HG02981 (cell line): ENCODE measurements around the gene SHISA8.

ENCODE experiments used
- ATAC-seq: cut with Tn5 transposase; IDR thresholded peaks from one replicate; pipeline ENCODE4 v1.9.1; 2021; ENCODE audit warnings: mild to moderate bottlenecking, moderate library complexity; ENCODE audit not compliant: unreplicated experiment

SHISA8 gene

GRCh38 chr22:41915786-41916493, 1.1 kb upstream of the SHISA8 start:
- no peak for ATAC-seq

DNA sequence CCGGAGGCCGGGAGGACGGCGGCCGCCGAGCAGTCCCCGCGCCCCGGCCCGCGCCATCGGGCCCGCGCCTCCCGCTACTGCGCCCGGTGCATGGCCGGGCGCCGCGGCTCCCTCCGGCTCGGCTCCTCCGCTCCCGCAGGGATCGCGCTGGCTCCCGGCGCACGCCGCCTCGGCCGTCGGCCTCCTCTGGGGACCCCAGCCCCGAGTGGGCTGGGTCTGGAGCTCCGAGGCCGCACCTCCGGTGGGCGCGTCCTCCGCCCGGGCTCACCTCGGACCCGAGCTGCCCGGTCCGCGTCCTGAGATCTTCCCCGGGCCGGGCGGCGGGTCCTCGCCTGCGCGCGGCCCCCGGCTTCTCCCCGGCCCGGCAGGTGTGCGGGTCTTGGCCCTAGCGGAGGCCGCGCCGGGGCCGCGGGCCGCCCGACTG, 251 bp downstream of the SHISA8 start:
- ATAC-seq: no peak

GRCh38 chr22:41913842-41914534, 886 bp downstream of the SHISA8 start:
- no peak for ATAC-seq

DNA sequence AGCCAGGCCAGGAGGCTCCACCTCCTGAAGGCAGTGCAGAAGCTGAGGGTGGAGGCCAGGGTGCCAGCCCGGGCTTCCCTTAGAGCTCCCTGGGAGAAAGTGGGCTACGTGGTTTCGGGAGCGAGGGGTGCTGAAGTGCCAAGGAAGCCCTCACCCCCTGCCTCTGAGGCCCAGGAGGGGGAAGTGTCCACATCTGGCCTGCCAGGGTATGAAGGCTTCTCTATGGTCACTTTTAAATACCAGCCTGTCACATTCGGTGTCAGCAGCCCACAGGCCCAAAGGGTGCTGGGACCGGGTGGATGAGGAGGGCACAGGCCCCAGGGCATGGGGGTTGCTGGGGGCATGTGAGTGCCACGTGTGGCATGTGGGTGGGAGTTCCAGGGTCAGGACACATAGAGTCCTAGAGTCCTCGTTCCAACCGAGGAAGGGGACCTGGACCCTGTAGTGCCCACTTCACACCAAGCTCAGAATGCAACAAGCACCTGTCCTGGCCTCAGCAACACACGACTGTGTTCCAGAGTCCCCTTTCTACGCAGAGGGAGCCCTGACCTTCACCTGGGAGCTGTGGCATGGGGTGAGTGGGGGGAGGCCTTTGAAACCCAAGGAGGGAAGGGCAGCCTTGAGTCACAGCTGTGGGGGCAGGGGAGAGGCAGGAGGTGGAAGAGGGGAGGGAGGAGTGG, 1.7 kb downstream of the SHISA8 start:
- no peak for ATAC-seq

- ATAC-seq: no peak
These were observed 2.4 kb downstream of the SHISA8 start for GRCh38 chr22:41912338-41913039.

GRCh38 chr22:41911001-41911611, 3.8 kb downstream of the SHISA8 start:
- no peak for ATAC-seq

- no peak for ATAC-seq
These were observed 4.5 kb downstream of the SHISA8 start for GRCh38 chr22:41910050-41911000.

GRCh38 chr22:41909310-41910049, 5.4 kb downstream of the SHISA8 start:
- ATAC-seq: no peak

DNA sequence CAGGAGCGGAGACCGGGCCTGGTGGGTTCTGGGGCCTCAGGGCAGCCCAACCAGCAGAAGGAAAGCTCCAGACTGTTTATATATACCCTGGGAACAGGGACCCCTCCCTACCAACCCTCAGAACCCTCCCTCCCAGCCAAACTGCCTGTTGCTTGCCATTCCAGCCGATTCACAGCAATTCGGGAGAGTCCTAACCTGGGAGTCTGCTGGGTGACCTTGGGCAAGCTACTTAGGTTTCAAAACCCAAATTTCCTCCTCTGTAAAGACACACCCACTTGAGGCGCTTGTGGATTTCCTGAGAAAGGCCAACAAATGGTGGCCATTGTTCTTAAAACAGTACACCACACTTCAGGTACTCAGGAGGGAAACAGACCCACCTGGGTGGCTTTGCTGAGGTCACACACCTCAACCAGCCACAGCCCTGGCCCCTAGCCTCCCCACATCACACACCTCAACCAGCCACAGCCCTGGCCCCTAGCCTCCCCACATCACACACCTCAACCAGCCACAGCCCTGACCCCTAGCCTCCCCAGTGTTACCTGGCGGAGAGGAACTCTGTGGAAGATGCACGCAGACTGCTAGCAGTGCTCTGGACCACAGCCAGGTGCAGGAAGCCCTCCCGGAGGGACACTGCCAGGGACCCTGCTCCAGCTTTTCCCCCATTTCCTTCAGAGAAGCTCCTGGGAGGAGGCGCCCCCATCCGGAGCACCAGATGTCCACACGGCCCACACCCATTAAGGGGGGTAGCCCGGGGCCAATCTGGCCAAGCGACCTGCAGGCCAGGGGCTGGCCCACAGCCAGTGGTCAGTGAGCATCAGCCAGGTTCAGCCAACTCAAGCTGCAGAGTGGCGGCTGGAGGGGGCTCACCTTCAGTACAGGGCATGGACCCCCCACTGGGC, 6.2 kb downstream of the SHISA8 start:
- no peak for ATAC-seq

DNA sequence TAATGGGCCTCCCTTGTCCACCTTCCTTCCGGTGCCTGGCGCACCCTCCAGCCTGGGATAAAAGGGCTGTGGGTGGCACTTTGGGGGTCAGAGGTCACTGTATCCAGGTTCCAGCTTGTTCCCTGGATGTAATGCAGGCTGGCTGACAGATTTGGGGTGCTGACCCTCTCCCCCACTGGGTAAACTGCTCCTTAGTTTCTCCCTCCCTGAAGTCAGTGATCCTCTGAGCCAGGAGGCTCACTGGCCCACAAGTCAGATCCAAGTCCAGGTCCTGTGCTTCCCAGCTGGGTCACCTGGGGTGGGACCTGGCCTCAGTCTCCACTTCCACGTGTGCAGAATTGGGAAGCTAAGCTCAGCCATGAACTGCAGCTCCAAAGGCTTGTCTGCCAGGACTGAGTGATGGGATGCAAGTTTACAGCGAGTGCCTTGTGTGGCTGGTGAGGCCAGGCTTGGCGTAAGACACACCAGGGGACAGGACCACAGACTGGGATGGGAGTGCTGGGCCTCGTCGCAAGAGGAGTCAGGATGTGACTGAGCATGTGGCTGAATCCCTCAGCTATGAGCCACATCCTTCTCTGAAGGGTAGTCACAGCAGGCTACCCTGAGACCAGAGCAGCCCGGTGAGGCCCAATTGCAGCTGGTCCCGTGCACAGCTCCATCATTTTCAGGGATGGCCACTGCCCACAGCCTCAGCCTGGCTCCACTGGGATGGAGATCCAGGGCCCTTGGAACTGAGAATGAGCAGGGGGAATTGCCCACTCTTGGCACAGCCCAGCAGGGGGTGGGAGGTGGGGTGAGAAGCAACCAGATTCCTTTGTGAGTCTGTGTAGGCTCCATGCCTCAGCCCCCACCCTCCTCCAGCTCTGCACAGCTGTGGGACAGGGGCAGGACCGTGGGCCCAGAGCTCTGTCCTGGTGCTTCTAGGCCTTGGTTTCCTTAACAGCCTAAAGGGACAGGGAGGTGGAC, 7.2 kb downstream of the SHISA8 start:
- ATAC-seq: no peak

- ATAC-seq: no peak
These were observed 8.1 kb downstream of the SHISA8 start for GRCh38 chr22:41906822-41907221.

GRCh38 chr22:41905411-41906202, 9.3 kb downstream of the SHISA8 start:
- ATAC-seq: no peak

DNA sequence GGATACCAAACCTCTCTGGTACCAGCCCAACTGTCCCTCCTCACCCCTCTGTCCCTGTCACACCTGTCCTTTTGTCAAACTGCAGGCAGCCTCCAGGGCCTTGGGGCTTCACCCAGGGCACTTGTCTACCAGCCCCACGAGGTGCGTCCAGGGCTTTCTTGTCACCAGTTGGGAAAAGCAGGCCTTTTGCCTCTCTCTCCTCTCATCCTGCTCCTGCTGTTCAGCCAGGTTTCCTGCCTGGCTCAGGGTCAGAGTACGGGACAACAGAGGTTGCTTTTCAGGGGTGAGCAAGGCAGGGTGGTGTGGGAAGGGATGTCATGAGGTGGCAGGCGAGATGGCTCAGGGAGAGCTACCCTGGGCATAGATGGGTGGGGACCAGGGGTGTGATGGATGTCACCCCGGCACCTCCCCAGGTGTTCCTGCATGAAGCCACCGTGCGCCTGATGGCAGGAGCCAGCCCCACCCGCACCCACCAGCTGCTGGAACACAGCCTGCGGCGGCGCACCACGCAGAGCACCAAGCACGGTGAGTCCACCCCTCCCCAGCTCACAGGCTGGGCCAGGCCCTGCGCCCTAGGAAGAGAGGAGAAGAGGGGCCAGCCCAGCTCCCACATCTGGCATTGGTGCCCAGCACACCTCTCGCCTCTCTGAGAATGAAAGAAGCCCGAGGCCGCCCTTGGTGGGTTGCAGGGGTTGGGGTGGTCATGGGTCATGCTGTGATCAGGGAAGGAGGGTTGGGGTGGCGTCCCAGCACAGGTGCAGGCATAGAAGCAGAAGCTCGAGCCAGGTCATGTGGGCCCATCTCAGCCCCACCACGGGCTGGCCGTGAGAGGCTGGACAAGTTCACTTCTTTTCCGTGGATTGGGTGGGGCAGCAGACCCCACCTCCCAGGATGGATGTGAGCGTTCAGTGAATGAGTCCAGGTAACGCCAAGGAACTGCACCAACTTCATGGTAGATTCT, 10.1 kb downstream of the SHISA8 start:
- no peak for ATAC-seq

GRCh38 chr22:41902932-41903421, 11.9 kb downstream of the SHISA8 start:
- ATAC-seq: no peak

DNA sequence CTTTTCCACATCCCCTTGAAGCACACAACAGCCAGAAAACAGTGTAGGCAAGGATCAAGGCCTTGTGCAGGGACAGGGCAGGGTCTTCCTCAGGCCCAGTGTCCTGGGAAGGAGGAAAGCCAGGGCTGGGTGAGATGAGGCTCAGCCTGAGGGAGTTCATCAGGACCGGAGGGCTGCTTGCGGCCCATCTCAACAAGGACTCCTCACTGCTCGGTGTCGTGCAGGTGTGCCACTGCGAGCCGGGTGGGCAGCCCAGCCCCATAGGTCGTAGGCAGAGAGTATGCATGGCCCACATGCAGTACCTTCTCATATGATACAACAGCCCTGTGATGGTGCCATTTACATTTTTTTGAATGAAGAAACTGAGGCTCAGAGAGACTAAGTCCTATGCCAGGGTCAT, 12.9 kb downstream of the SHISA8 start:
- ATAC-seq: no peak
